Fibroblast of lung (primary cell): ENCODE results near the gene OR1I1. TPM values are rescaled to one million over a fixed set of nuclear protein-coding genes. Genes with fewer than 3 reads are reported as not detected.

Source experiments
- DNase-seq, 2 donors: peaks; one replicate each; pipeline versions ENCODE4 v3.0.0 to v3.0.0-alpha.2; 2010; ENCODE audit warnings: low read depth in 2 of 2
- H2AFZ ChIP-seq: 2 replicates; pipeline ENCODE4 v1.5.1; 2012; ENCODE audit warnings: low read length, control low read depth, inconsistent platforms
- H3K27ac ChIP-seq: 2 replicates; pipeline ENCODE4 v1.5.1; 2011; ENCODE audit warnings: low read length, control low read depth; ENCODE audit not compliant: insufficient read depth
- H3K27me3 ChIP-seq: 2 replicates; pipeline ENCODE4 v1.5.1; 2011; ENCODE audit warnings: mild to moderate bottlenecking, low read length; ENCODE audit not compliant: control insufficient read depth, insufficient read depth
- H3K36me3 ChIP-seq: 2 replicates; pipeline ENCODE4 v1.5.1; 2011; ENCODE audit warnings: low read length; ENCODE audit not compliant: control insufficient read depth, insufficient read depth
- H3K4me1 ChIP-seq: 2 replicates; pipeline ENCODE4 v1.5.1; 2011; ENCODE audit warnings: low read length; ENCODE audit not compliant: control insufficient read depth, insufficient read depth; ENCODE audit errors: extremely low read depth
- H3K4me2 ChIP-seq: 2 replicates; pipeline ENCODE4 v1.5.1; 2011; ENCODE audit warnings: low read length, control low read depth; ENCODE audit not compliant: insufficient read depth; ENCODE audit errors: extremely low read depth
- H3K4me3 ChIP-seq, 4 experiments: fragments of 200-600 bp in 1 of 4; sonication (generic) in 1 of 4; replicated peaks in 1 of 4; 2 replicates each; pipeline ENCODE4 v1.5.1; 2011 to 2016; ENCODE audit warnings: low read length in 4 of 4, low read depth in 3 of 4, mild to moderate bottlenecking in 3 of 4, control low read depth in 2 of 4, inconsistent platforms in 1 of 4, mixed read lengths in 1 of 4; ENCODE audit not compliant: insufficient read depth in 1 of 4; ENCODE audit errors: control extremely low read depth in 1 of 4
- H3K79me2 ChIP-seq: 2 replicates; pipeline ENCODE4 v1.5.1; 2012; ENCODE audit warnings: mild to moderate bottlenecking, low read length, inconsistent platforms; ENCODE audit not compliant: control insufficient read depth, insufficient read depth
- H3K9ac ChIP-seq: 2 replicates; pipeline ENCODE4 v1.5.1; 2011; ENCODE audit warnings: mild to moderate bottlenecking, low read length, control low read depth; ENCODE audit not compliant: insufficient read depth
- H3K9me3 ChIP-seq: 2 replicates; pipeline ENCODE4 v1.5.1; 2012; ENCODE audit warnings: low read depth, low read length; ENCODE audit not compliant: control insufficient read depth, insufficient read depth
- H4K20me1 ChIP-seq: 2 replicates; pipeline ENCODE4 v1.5.1; 2011; ENCODE audit warnings: low read length; ENCODE audit not compliant: control insufficient read depth, insufficient read depth; ENCODE audit errors: extremely low read depth
- CTCF ChIP-seq, 2 donors: IDR thresholded peaks in 1 of 2; conservative IDR thresholded peaks in 1 of 2; 1 replicate in 1 of 2; 2 replicates in 1 of 2; pipeline ENCODE4 v1.5.1; 2011 to 2012; ENCODE audit warnings: low read length in 2 of 2, control low read depth in 1 of 2, inconsistent platforms in 1 of 2, low read depth in 1 of 2, mild to moderate bottlenecking in 1 of 2
- EZH2 ChIP-seq: IDR thresholded peaks from 2 replicates; pipeline ENCODE4 v1.5.1; 2012; ENCODE audit warnings: low read length, control low read depth, mild to moderate bottlenecking; ENCODE audit errors: missing control alignments
- polyA plus RNA-seq, 2 donors: library from polyadenylated mRNA; depleted of rRNA in 1 of 2; stranded (reverse) in 1 of 2; unstranded in 1 of 2; fragments of >200 nt; gene quantifications; 2 replicates each; pipeline ENCODE4 v1.2.1, GENCODE V29; 2011 to 2012; ENCODE audit warnings: missing spikeins in 1 of 2
- total RNA-seq: library from RNA; depleted of rRNA; stranded (reverse); fragments of >200 nt; gene quantifications from 2 replicates; pipeline ENCODE4 v1.2.1, GENCODE V29; 2014

Gene OR1I1
- total and polyA plus RNA-seq, 2 donors (not counting 1 experiment from before 2014, with no cell fraction given) = not detected

DNA sequence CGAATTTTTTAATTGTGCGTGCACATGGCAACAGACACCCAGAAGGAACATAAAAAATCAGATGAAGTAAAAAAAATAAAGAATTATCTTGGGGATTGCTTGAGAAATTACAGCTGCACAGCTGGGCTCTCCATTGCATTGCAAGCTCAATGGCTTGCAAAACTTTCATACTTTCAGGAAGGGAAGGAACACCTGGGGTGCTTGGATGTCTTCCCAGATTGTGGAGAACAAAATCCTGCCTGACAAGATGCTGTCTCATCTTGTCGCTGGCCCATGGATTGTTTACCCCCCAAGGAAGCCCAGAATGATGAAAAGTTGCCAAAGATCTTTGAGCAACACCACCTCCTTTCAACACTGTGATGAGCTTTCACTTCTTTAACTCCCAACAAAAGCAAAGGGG is 43.7 kb upstream of the OR1I1 start:
- Histone ChIP-seq H3K9me3 (no peaks in the 10 kb centered on the region), H3K9ac (no peak overlapping the region), H3K27ac (no peak overlapping the region), H3K4me1 (no peaks in the 10 kb centered on the region), H3K4me3 (no peak overlapping the region), H3K79me2 (no peaks in the 10 kb centered on the region), H3K4me2 (no peak overlapping the region), H2AFZ (no peak overlapping the region), H3K27me3 (no peaks in the 10 kb centered on the region), H3K36me3 (no peaks in the 10 kb centered on the region), H4K20me1 (no peaks in the 10 kb centered on the region)
- TF ChIP-seq CTCF (conservative IDR thresholded peaks at IDR 0.05 in 1 of 2, IDR thresholded peaks at IDR 0.05 in 1 of 2; ENCODE audit: low read depth in 1 of 2, low read length in 2 of 2) (no peak), EZH2 (no peak)
- DNase-seq = no peak

GRCh38 chr19:15042003-15042402 is 40.0 kb upstream of the OR1I1 start:
- H3K9me3 ChIP-seq = no peaks in the 10 kb centered on the region
- no peak for TF ChIP-seq CTCF (conservative IDR thresholded peaks at IDR 0.05 in 1 of 2, IDR thresholded peaks at IDR 0.05 in 1 of 2; ENCODE audit: low read depth in 1 of 2, low read length in 2 of 2)
- no peak for TF ChIP-seq EZH2

GRCh38 chr19:15042826-15043225 is 39.2 kb upstream of the OR1I1 start:
- Histone ChIP-seq H2AFZ (no peak overlapping the region), H3K36me3 (no peaks in the 10 kb centered on the region), H3K27ac (no peak overlapping the region), H3K27me3 (no peaks in the 10 kb centered on the region), H3K4me1 (no peaks in the 10 kb centered on the region), H3K9ac (no peak overlapping the region), H3K4me2 (no peak overlapping the region), H4K20me1 (no peaks in the 10 kb centered on the region), H3K79me2 (no peaks in the 10 kb centered on the region), H3K9me3 (no peaks in the 10 kb centered on the region), H3K4me3 (no peak overlapping the region)
- TF ChIP-seq EZH2 (no peak), CTCF (conservative IDR thresholded peaks at IDR 0.05 in 1 of 2, IDR thresholded peaks at IDR 0.05 in 1 of 2; ENCODE audit: low read depth in 1 of 2, low read length in 2 of 2) (no peak)
- DNase-seq = no peak

More at GRCh38 chr19:15042003-15042402, 40.0 kb upstream of the OR1I1 start:
- no peaks in the 10 kb centered on the region for H3K27me3 ChIP-seq
- H2AFZ ChIP-seq = no peak overlapping the region
- H3K4me2 ChIP-seq = no peak overlapping the region
- no peaks in the 10 kb centered on the region for H3K4me1 ChIP-seq
- no peaks in the 10 kb centered on the region for H4K20me1 ChIP-seq
- H3K27ac ChIP-seq = no peak overlapping the region
- H3K79me2 ChIP-seq = no peaks in the 10 kb centered on the region
- H3K36me3 ChIP-seq = no peaks in the 10 kb centered on the region
- H3K4me3 ChIP-seq = no peak overlapping the region
- no peak for DNase-seq
- no peak overlapping the region for H3K9ac ChIP-seq
